H7 (cell line): Measurements from ENCODE around the gene TMEM178A. TPM values are rescaled to one million over a fixed set of nuclear protein-coding genes. Genes with fewer than 3 reads are reported as not detected.

ENCODE experiments used
- DNase-seq: peaks from one replicate; pipeline ENCODE4 v3.0.0; 2012
- H3K27me3 ChIP-seq: 2 replicates; pipeline ENCODE4 v1.6.0; 2011; ENCODE audit warnings: mild to moderate bottlenecking, low read length; ENCODE audit not compliant: control insufficient read depth, insufficient read depth
- H3K36me3 ChIP-seq: replicated peaks from 2 replicates; pipeline ENCODE4 v1.5.1; 2011; ENCODE audit warnings: low read length; ENCODE audit not compliant: control insufficient read depth, insufficient read depth
- H3K4me3 ChIP-seq: 2 replicates; pipeline ENCODE4 v1.5.1; 2011; ENCODE audit warnings: low read depth, mild to moderate bottlenecking, control low read depth, low read length, moderate library complexity; ENCODE audit not compliant: insufficient read depth
- total RNA-seq: library from RNA; depleted of rRNA; stranded (reverse); fragments of >200 nt; shearing (Covaris generic); gene quantifications from 2 replicates; pipeline ENCODE4 v1.2.3, GENCODE V29; 2014

The TMEM178A gene
- total RNA-seq, 1 experiment from 2014 or later = 8.1 TPM

GRCh38 chr2:39703181-39703872 lies 37.6 kb downstream of the TMEM178A start:
- no peak for DNase-seq
- Histone ChIP-seq H3K36me3 (no peaks in the 10 kb centered on the region), H3K27me3 (no peaks in the 10 kb centered on the region), H3K4me3 (no peak overlapping the region)

- H3K36me3 ChIP-seq = no peaks in the 10 kb centered on the region
- H3K4me3 ChIP-seq = no peak overlapping the region
- DNase-seq = no peak
- no peaks in the 10 kb centered on the region for H3K27me3 ChIP-seq
Measured at GRCh38 chr2:39704540-39704939, 38.8 kb downstream of the TMEM178A start.

- DNase-seq = no peak
- Histone ChIP-seq H3K4me3 (no peak overlapping the region), H3K27me3 (no peaks in the 10 kb centered on the region), H3K36me3 (no peaks in the 10 kb centered on the region)
Measured at GRCh38 chr2:39705638-39706037, 39.9 kb downstream of the TMEM178A start.

GRCh38 chr2:39706312-39706711 lies 40.6 kb downstream of the TMEM178A start:
- no peaks in the 10 kb centered on the region for H3K36me3 ChIP-seq
- DNase-seq = no peak
- no peaks in the 10 kb centered on the region for H3K27me3 ChIP-seq
- no peak overlapping the region for H3K4me3 ChIP-seq

- Histone ChIP-seq H3K27me3 (no peaks in the 10 kb centered on the region), H3K4me3 (no peak overlapping the region), H3K36me3 (no peaks in the 10 kb centered on the region)
- DNase-seq = no peak
Measured at GRCh38 chr2:39706945-39707344, 41.2 kb downstream of the TMEM178A start.

- DNase-seq = no peak
- Histone ChIP-seq H3K36me3 (no peaks in the 10 kb centered on the region), H3K27me3 (no peaks in the 10 kb centered on the region), H3K4me3 (no peak overlapping the region)
Measured at GRCh38 chr2:39708003-39708402, 42.3 kb downstream of the TMEM178A start.

GRCh38 chr2:39710807-39711206 lies 45.1 kb downstream of the TMEM178A start:
- Histone ChIP-seq H3K36me3 (no peaks in the 10 kb centered on the region), H3K4me3 (no peak overlapping the region), H3K27me3 (no peaks in the 10 kb centered on the region)
- no peak for DNase-seq

GRCh38 chr2:39712953-39713352 lies 47.2 kb downstream of the TMEM178A start:
- DNase-seq = no peak

GRCh38 chr2:39715095-39715494 lies 49.4 kb downstream of the TMEM178A start:
- Histone ChIP-seq H3K27me3 (no peaks in the 10 kb centered on the region), H3K36me3 (no peaks in the 10 kb centered on the region), H3K4me3 (no peak overlapping the region)
- no peak for DNase-seq

More at GRCh38 chr2:39712953-39713352, 47.2 kb downstream of the TMEM178A start:
- no peak overlapping the region for H3K4me3 ChIP-seq
- no peaks in the 10 kb centered on the region for H3K36me3 ChIP-seq
- no peaks in the 10 kb centered on the region for H3K27me3 ChIP-seq

- Histone ChIP-seq H3K27me3 (no peaks in the 10 kb centered on the region), H3K36me3 (no peaks in the 10 kb centered on the region), H3K4me3 (no peak overlapping the region)
- DNase-seq = no peak
Measured at GRCh38 chr2:39715822-39716221, 50.1 kb downstream of the TMEM178A start.

- no peak overlapping the region for H3K4me3 ChIP-seq
- DNase-seq = no peak
- no peaks in the 10 kb centered on the region for H3K36me3 ChIP-seq
- H3K27me3 ChIP-seq = no peaks in the 10 kb centered on the region
Measured at GRCh38 chr2:39717067-39717466, 51.4 kb downstream of the TMEM178A start.

GRCh38 chr2:39718483-39718882 lies 52.8 kb downstream of the TMEM178A start:
- H3K4me3 ChIP-seq = no peak overlapping the region
- no peaks in the 10 kb centered on the region for H3K36me3 ChIP-seq
- no peak for DNase-seq
- no peaks in the 10 kb centered on the region for H3K27me3 ChIP-seq

- H3K36me3 ChIP-seq = no peaks in the 10 kb centered on the region
- H3K27me3 ChIP-seq = no peaks in the 10 kb centered on the region
- no peak for DNase-seq
- no peak overlapping the region for H3K4me3 ChIP-seq
Measured at GRCh38 chr2:39719317-39719716, 53.6 kb downstream of the TMEM178A start.

- Histone ChIP-seq H3K36me3 (no peaks in the 10 kb centered on the region), H3K27me3 (no peaks in the 10 kb centered on the region), H3K4me3 (no peak overlapping the region)
- no peak for DNase-seq
Measured at GRCh38 chr2:39720970-39721369, 55.3 kb downstream of the TMEM178A start.

GRCh38 chr2:39723497-39723896 lies 57.8 kb downstream of the TMEM178A start:
- DNase-seq = no peak
- no peaks in the 10 kb centered on the region for H3K36me3 ChIP-seq
- no peak overlapping the region for H3K4me3 ChIP-seq
- H3K27me3 ChIP-seq = no peaks in the 10 kb centered on the region
